Activated T-helper 1 cell treated with anti-CD3 and anti-CD28 coated beads, Interleukin-12 subunit alpha, Interleukin-12 subunit beta, Interleukin-2, Interleukin-4 antibody, amounts not matched to agents 30 ng/mL and 10 ng/mL and 1 ng/mL, durations not matched to agents 14 hours and 24 hours and 36 hours (primary cell): Measurements from ENCODE around the gene PIP5K1A. TPM values are rescaled to one million over a fixed set of nuclear protein-coding genes. Genes with fewer than 3 reads are reported as not detected.
"Not testable (repeated sequence)": the region's sequence is repeated elsewhere in the genome, so short reads cannot be mapped to it uniquely, and the experiment has no call there.

Experiments used
- DNase-seq: peaks from one replicate; pipeline ENCODE4 v3.0.0; 2021; ENCODE audit warnings: low spot score
- H3K27ac Mint-ChIP-seq: one replicate; pipeline ENCODE4 v1.8.0; 2021; ENCODE audit warnings: mild to moderate bottlenecking, mixed read lengths
- H3K27me3 Mint-ChIP-seq: one replicate; pipeline ENCODE4 v1.8.0; 2022; ENCODE audit warnings: mild to moderate bottlenecking, moderate library complexity, mixed read lengths; ENCODE audit not compliant: insufficient read depth
- H3K36me3 Mint-ChIP-seq: one replicate; pipeline ENCODE4 v1.8.0; 2021; ENCODE audit warnings: low read depth, mixed read lengths
- H3K4me1 Mint-ChIP-seq: one replicate; pipeline ENCODE4 v1.8.0; 2021; ENCODE audit warnings: low read depth, mixed read lengths
- H3K4me3 Mint-ChIP-seq: one replicate; pipeline ENCODE4 v1.8.0; 2021; ENCODE audit warnings: mild to moderate bottlenecking, moderate library complexity, mixed read lengths
- H3K9me3 Mint-ChIP-seq: one replicate; pipeline ENCODE4 v1.8.0; 2021; ENCODE audit warnings: mixed read lengths
- intact Hi-C: fragments of 100-400 bp; cut with micrococcal nuclease; formaldehyde crosslinking; loops from one replicate; pipeline ENCODE4 v1.15.1; 2024
- total RNA-seq: library from RNA; stranded (reverse); gene quantifications from 2 replicates; pipeline ENCODE4 v1.2.3, GENCODE V29; 2022

PIP5K1A gene
- total RNA-seq, 1 donor from 2014 or later, result 101 TPM

- H3K9me3 Mint-ChIP-seq, H3K27me3 Mint-ChIP-seq, H3K4me3 Mint-ChIP-seq, intact Hi-C loops, DNase-seq, H3K27ac Mint-ChIP-seq: not testable (repeated sequence)
- peaks cover 16% of the 10 kb centered on the region for H3K36me3 Mint-ChIP-seq
- peaks cover 32% of the 10 kb centered on the region for H3K4me1 Mint-ChIP-seq
Observed at GRCh38 chr1:151194894-151195594, 3.3 kb upstream of the PIP5K1A start.

GRCh38 chr1:151196292-151196800 is 2.0 kb upstream of the PIP5K1A start:
- H3K4me3 Mint-ChIP-seq, result peak overlapping the region; percentile 41
- intact Hi-C loops, result loop anchor here (1.0 to 2.0 kb wide), 3 partner anchors 55 to 202 kb away; partner anchors contain the start of gene PSMB4
- peaks cover 9% of the 10 kb centered on the region for H3K27me3 Mint-ChIP-seq
- H3K27ac Mint-ChIP-seq, result no peak overlapping the region
- peak; percentile 50 for DNase-seq
- peaks cover 16% of the 10 kb centered on the region for H3K36me3 Mint-ChIP-seq
- no peaks in the 10 kb centered on the region for H3K9me3 Mint-ChIP-seq
- H3K4me1 Mint-ChIP-seq, result peaks cover 29% of the 10 kb centered on the region

- no peaks in the 10 kb centered on the region for H3K9me3 Mint-ChIP-seq
- H3K4me3 Mint-ChIP-seq, result peak overlapping the region; percentile 94
- intact Hi-C loops, result loop anchor here (1.0 to 2.0 kb wide), 9 partner anchors 9 to 201 kb away; partner anchors contain the start of genes PI4KB, PSMB4, PSMD4 and RFX5
- H3K4me1 Mint-ChIP-seq, result peaks cover 35% of the 10 kb centered on the region
- DNase-seq, result no peak
- H3K27me3 Mint-ChIP-seq, result peaks cover 9% of the 10 kb centered on the region
- H3K36me3 Mint-ChIP-seq, result peaks cover 16% of the 10 kb centered on the region
- H3K27ac Mint-ChIP-seq, result peak overlapping the region; percentile 94
Observed at GRCh38 chr1:151197863-151198253, 494 bp upstream of the PIP5K1A start.

- H3K4me3 Mint-ChIP-seq, result peak overlapping the region; percentile 94
- peaks cover 20% of the 10 kb centered on the region for H3K36me3 Mint-ChIP-seq
- intact Hi-C loops, result loop anchor here (2.0 kb wide), 1 partner anchor 43 kb away; the partner anchor contains the start of gene TNFAIP8L2
- H3K27me3 Mint-ChIP-seq, result peaks cover 2% of the 10 kb centered on the region
- H3K27ac Mint-ChIP-seq, result peak overlapping the region; percentile 94
- DNase-seq, result no peak
- no peaks in the 10 kb centered on the region for H3K9me3 Mint-ChIP-seq
- peaks cover 42% of the 10 kb centered on the region for H3K4me1 Mint-ChIP-seq
Observed at GRCh38 chr1:151199873-151200581, 1.7 kb downstream of the PIP5K1A start.

GRCh38 chr1:151205381-151205965 is 7.1 kb downstream of the PIP5K1A start:
- H3K9me3 Mint-ChIP-seq, H3K27me3 Mint-ChIP-seq, intact Hi-C loops, H3K27ac Mint-ChIP-seq, DNase-seq, H3K4me3 Mint-ChIP-seq: not testable (repeated sequence)
- peaks cover 18% of the 10 kb centered on the region for H3K4me1 Mint-ChIP-seq
- peaks cover 27% of the 10 kb centered on the region for H3K36me3 Mint-ChIP-seq

- no peaks in the 10 kb centered on the region for H3K9me3 Mint-ChIP-seq
- H3K4me3 Mint-ChIP-seq, result peak overlapping the region; percentile 30
- peak overlapping the region; percentile 68 for H3K27ac Mint-ChIP-seq
- intact Hi-C loops, result no loop called here
- no peaks in the 10 kb centered on the region for H3K27me3 Mint-ChIP-seq
- no peak for DNase-seq
- peaks cover 33% of the 10 kb centered on the region for H3K36me3 Mint-ChIP-seq
- peaks cover 31% of the 10 kb centered on the region for H3K4me1 Mint-ChIP-seq
Observed at GRCh38 chr1:151210830-151211229, 12.5 kb downstream of the PIP5K1A start.

GRCh38 chr1:151211972-151212705 is 13.8 kb downstream of the PIP5K1A start:
- Mint-ChIP-seq H3K27ac (peak overlapping the region; percentile 90), H3K4me3 (peak overlapping the region; percentile 69), H3K9me3 (no peaks in the 10 kb centered on the region), H3K36me3 (peaks cover 29% of the 10 kb centered on the region), H3K27me3 (no peaks in the 10 kb centered on the region), H3K4me1 (peaks cover 26% of the 10 kb centered on the region)
- intact Hi-C loops, result loop anchor here (1.0 kb wide), 1 partner anchor 14 kb away; the partner anchor contains the start of gene PIP5K1A
- no peak for DNase-seq

GRCh38 chr1:151213560-151213959 is 15.2 kb downstream of the PIP5K1A start:
- peak overlapping the region; percentile 55 for H3K27ac Mint-ChIP-seq
- H3K4me1 Mint-ChIP-seq, result peaks cover 26% of the 10 kb centered on the region
- DNase-seq, result no peak
- no peak overlapping the region for H3K4me3 Mint-ChIP-seq
- intact Hi-C loops, result no loop called here
- no peaks in the 10 kb centered on the region for H3K27me3 Mint-ChIP-seq
- H3K36me3 Mint-ChIP-seq, result peaks cover 27% of the 10 kb centered on the region
- H3K9me3 Mint-ChIP-seq, result no peaks in the 10 kb centered on the region

GRCh38 chr1:151221616-151222015 is 23.3 kb downstream of the PIP5K1A start:
- H3K9me3 Mint-ChIP-seq, result no peaks in the 10 kb centered on the region
- H3K4me3 Mint-ChIP-seq, result no peak overlapping the region
- peaks cover 17% of the 10 kb centered on the region for H3K36me3 Mint-ChIP-seq
- H3K27me3 Mint-ChIP-seq, result no peaks in the 10 kb centered on the region
- H3K4me1 Mint-ChIP-seq, result peaks cover 14% of the 10 kb centered on the region
- no peak for DNase-seq
- no peak overlapping the region for H3K27ac Mint-ChIP-seq
- intact Hi-C loops, result no loop called here

GRCh38 chr1:151222130-151222529 is 23.8 kb downstream of the PIP5K1A start:
- H3K27ac Mint-ChIP-seq, result no peak overlapping the region
- H3K4me1 Mint-ChIP-seq, result peaks cover 14% of the 10 kb centered on the region
- H3K36me3 Mint-ChIP-seq, result peaks cover 19% of the 10 kb centered on the region
- no peaks in the 10 kb centered on the region for H3K27me3 Mint-ChIP-seq
- no peak for DNase-seq
- no peak overlapping the region for H3K4me3 Mint-ChIP-seq
- intact Hi-C loops, result no loop called here
- H3K9me3 Mint-ChIP-seq, result no peaks in the 10 kb centered on the region

- Mint-ChIP-seq H3K36me3 (peaks cover 57% of the 10 kb centered on the region), H3K4me3 (no peak overlapping the region), H3K27ac (no peak overlapping the region), H3K9me3 (no peaks in the 10 kb centered on the region), H3K4me1 (peaks cover 10% of the 10 kb centered on the region), H3K27me3 (no peaks in the 10 kb centered on the region)
- DNase-seq, result no peak
- intact Hi-C loops, result no loop called here
Observed at GRCh38 chr1:151235235-151235634, 36.9 kb downstream of the PIP5K1A start.
